ENCODE measurements around the gene RPF1. TPM values are rescaled to one million over a fixed set of nuclear protein-coding genes. Genes with fewer than 3 reads are reported as not detected.
A peak's percentile ranks its signal among the peaks of the same experiment; 100 is the strongest.
"Not testable (repeated sequence)": the region's sequence is repeated elsewhere in the genome, so short reads cannot be mapped to it uniquely, and the experiment has no call there.

The RPF1 gene
- total RNA-seq, 1 experiment from 2014 or later, result 79.8 TPM

- no peak for DNase-seq (ENCODE audit: extremely low read depth, low read depth)
Observed at GRCh38 chr1:84488107-84488506, 9.0 kb downstream of the RPF1 start.

GRCh38 chr1:84489766-84490165 lies 10.7 kb downstream of the RPF1 start:
- no peak for DNase-seq (ENCODE audit: extremely low read depth, low read depth)

GRCh38 chr1:84492726-84493125 lies 13.7 kb downstream of the RPF1 start:
- DNase-seq (ENCODE audit: extremely low read depth, low read depth), result no peak

- no peak for DNase-seq (ENCODE audit: extremely low read depth, low read depth)
Observed at GRCh38 chr1:84493747-84494146, 14.7 kb downstream of the RPF1 start.

GRCh38 chr1:84496498-84496897 lies 17.4 kb downstream of the RPF1 start:
- DNase-seq (ENCODE audit: extremely low read depth, low read depth), result no peak

GRCh38 chr1:84497631-84498275 lies 18.7 kb downstream of the RPF1 start:
- DNase-seq (ENCODE audit: extremely low read depth, low read depth), result no peak

- no peak for DNase-seq (ENCODE audit: extremely low read depth, low read depth)
Observed at GRCh38 chr1:84502927-84503326, 23.9 kb downstream of the RPF1 start.

- peak; percentile 5 for DNase-seq (ENCODE audit: extremely low read depth, low read depth)
Observed at GRCh38 chr1:84504580-84505492, 25.8 kb downstream of the RPF1 start.

- DNase-seq (ENCODE audit: extremely low read depth, low read depth), result peak; percentile 18
Observed at GRCh38 chr1:84505493-84506001, 26.5 kb downstream of the RPF1 start.

- peak; percentile 94 for DNase-seq (ENCODE audit: extremely low read depth, low read depth)
Observed at GRCh38 chr1:84506002-84506728, 27.1 kb downstream of the RPF1 start, which contains the start of the genes GNG5 and SPATA1. Gene GNG5, minus strand, starts transcription at chr1:84506581. Its CDS starts 490 bp downstream, at chr1:84506091. Gene SPATA1, plus strand, starts transcription at chr1:84506386. Its CDS starts 9,974 bp downstream, at chr1:84516360.

GRCh38 chr1:84506729-84507453 lies 27.8 kb downstream of the RPF1 start:
- no peak for DNase-seq (ENCODE audit: extremely low read depth, low read depth)

- DNase-seq (ENCODE audit: extremely low read depth, low read depth), result not testable (repeated sequence)
Observed at GRCh38 chr1:84507887-84508286, 28.8 kb downstream of the RPF1 start.

- no peak for DNase-seq (ENCODE audit: extremely low read depth, low read depth)
Observed at GRCh38 chr1:84508510-84508909, 29.4 kb downstream of the RPF1 start.

GRCh38 chr1:84509029-84509428 lies 30.0 kb downstream of the RPF1 start:
- no peak for DNase-seq (ENCODE audit: extremely low read depth, low read depth)

GRCh38 chr1:84510165-84510564 lies 31.1 kb downstream of the RPF1 start:
- DNase-seq (ENCODE audit: extremely low read depth, low read depth), result no peak

- DNase-seq (ENCODE audit: extremely low read depth, low read depth), result no peak
Observed at GRCh38 chr1:84510668-84511067, 31.6 kb downstream of the RPF1 start.

GRCh38 chr1:84524590-84524989 lies 45.5 kb downstream of the RPF1 start:
- no peak for DNase-seq (ENCODE audit: extremely low read depth, low read depth)

- no peak for DNase-seq (ENCODE audit: extremely low read depth, low read depth)
Observed at GRCh38 chr1:84525779-84526178, 46.7 kb downstream of the RPF1 start.

- no peak for DNase-seq (ENCODE audit: extremely low read depth, low read depth)
Observed at GRCh38 chr1:84538599-84538998, 59.5 kb downstream of the RPF1 start.

GRCh38 chr1:84539972-84540371 lies 60.9 kb downstream of the RPF1 start:
- no peak for DNase-seq (ENCODE audit: extremely low read depth, low read depth)
